Small intestine (tissue), 7 donors: ENCODE data around the gene PARP2. TPM values are rescaled to one million over a fixed set of nuclear protein-coding genes. Genes with fewer than 3 reads are reported as not detected.

Experiments used
- DNase-seq, 2 donors: peaks; one replicate each; pipeline versions ENCODE4 v3.0.0 to v3.0.0-alpha.2; 2013
- FAIRE-seq: peaks from 2 replicates; lab custom pipeline; 2012; peaks lifted over from hg19 to GRCh38; lab: Jason Lieb, UNC
- H3K27ac ChIP-seq, 3 donors: one replicate each; pipeline ENCODE4 v1.5.1; 2013; ENCODE audit warnings: low read length in 2 of 3, mild to moderate bottlenecking in 2 of 3, control low read depth in 1 of 3, inconsistent platforms in 1 of 3, low read depth in 1 of 3, moderate library complexity in 1 of 3
- H3K27me3 ChIP-seq, 3 donors: one replicate each; pipeline ENCODE4 v1.6.1; 2013; ENCODE audit warnings: low read length in 3 of 3, inconsistent platforms in 1 of 3; ENCODE audit not compliant: control insufficient read depth in 3 of 3, insufficient read depth in 3 of 3
- H3K36me3 ChIP-seq, 3 donors: one replicate each; pipeline ENCODE4 v1.6.1; 2013; ENCODE audit warnings: low read length in 3 of 3, inconsistent platforms in 1 of 3, low read depth in 1 of 3, mild to moderate bottlenecking in 1 of 3, moderate library complexity in 1 of 3; ENCODE audit not compliant: control insufficient read depth in 3 of 3, insufficient read depth in 2 of 3
- H3K4me1 ChIP-seq, 3 donors: one replicate each; pipeline ENCODE4 v1.6.1; 2013; ENCODE audit warnings: low read length in 2 of 3, inconsistent platforms in 1 of 3, low read depth in 1 of 3, mild to moderate bottlenecking in 1 of 3, moderate library complexity in 1 of 3; ENCODE audit not compliant: control insufficient read depth in 3 of 3, insufficient read depth in 2 of 3
- H3K4me3 ChIP-seq, 3 donors: one replicate each; pipeline ENCODE4 v1.5.1; 2013; ENCODE audit warnings: low read length in 3 of 3, control low read depth in 1 of 3, inconsistent platforms in 1 of 3, low read depth in 1 of 3, mild to moderate bottlenecking in 1 of 3, moderate library complexity in 1 of 3
- H3K9me3 ChIP-seq, 2 donors: one replicate each; pipeline ENCODE4 v1.6.1; 2013; ENCODE audit warnings: low read depth in 1 of 2, low read length in 1 of 2; ENCODE audit not compliant: control insufficient read depth in 2 of 2, insufficient read depth in 1 of 2
- WGBS, 3 donors: extraction: QIAGEN DNeasy Blood & Tissue Kit; methylation state at CpG; one replicate each; pipeline ENCODE4 v1.1.7; 2013; 5-methylcytosine and 5-hydroxymethylcytosine counted together
- polyA plus RNA-seq, 4 donors: library from polyadenylated mRNA; stranded (reverse) in 3 of 4; unstranded in 1 of 4; fragments of 200-250 nt in 3 of 4; fragments of 120-200 nt in 1 of 4; gene quantifications; one replicate each; pipeline versions ENCODE4 v1.2.1 to v1.2.3, GENCODE V29; 2013
- donor health status: healthy with polysubstance abuse.
- donor health status: control.
- donor health status: control.
- donor health status: Bipolar disorder and iron deficiency.
- donor health status: healthy.

PARP2 gene
- polyA plus RNA-seq, 4 donors, result 9.5 to 26.8 (median 14.2) TPM

DNA sequence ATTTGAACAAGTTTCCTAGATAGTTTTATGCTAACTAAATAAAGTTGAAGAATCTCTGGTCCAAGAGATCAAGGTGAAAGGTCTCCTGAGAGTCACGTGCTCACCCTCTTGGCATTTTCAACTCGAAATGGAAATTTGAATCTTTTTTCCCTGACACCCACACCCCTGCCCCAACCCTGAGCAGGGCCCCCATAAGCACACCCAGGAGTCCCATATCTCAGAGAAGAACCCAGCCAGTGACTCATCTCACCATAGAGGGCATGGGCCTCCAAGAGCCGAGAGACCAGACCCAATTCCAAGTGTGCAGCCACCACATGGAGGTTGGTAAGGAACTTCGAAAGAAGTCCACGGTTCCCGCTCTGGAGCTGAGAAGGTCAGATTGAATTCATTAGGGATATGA is 37.2 kb downstream of the PARP2 start:
- DNase-seq (peak; percentile 29 to 44), FAIRE-seq (no peak)
- Histone ChIP-seq H3K36me3 (peaks cover 38 to 91% (median 58%) of the 10 kb centered on the region in 3 donors), H3K27me3 (no peaks in the 10 kb centered on the region), H3K9me3 (no peaks in the 10 kb centered on the region), H3K4me3 (no peak overlapping the region), H3K27ac (peak overlapping the region; percentile 68 to 81 (median 77)), H3K4me1 (peaks cover 0 to 50% (median 14%) of the 10 kb centered on the region in 3 donors)
- 74 to 89% (median 77%) methylated on average over 6 of the region's 6 CpGs for WGBS, 3 donors

DNA sequence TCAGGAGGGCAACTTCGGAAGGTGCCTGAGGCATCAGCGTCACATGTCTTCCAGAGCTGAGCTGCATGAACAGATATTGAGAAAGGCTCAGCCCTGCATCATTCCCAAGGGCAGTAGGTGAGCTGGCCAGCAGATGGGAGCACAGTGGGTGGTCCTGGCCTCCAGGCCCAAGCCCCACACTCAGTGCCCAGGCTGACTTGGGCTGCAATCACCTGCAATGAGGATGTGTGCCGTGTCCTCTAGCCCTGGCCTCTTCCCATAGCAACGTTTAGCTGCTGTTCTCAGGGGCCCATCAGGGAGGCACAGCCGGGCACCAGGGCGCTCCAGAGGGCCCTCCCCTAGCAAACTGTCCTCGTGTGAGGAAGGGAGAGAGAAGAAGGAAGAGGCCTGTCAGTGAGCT is 37.9 kb downstream of the PARP2 start:
- Histone ChIP-seq H3K4me1 (peaks cover 0 to 45% (median 14%) of the 10 kb centered on the region in 3 donors), H3K27me3 (no peaks in the 10 kb centered on the region), H3K9me3 (no peaks in the 10 kb centered on the region), H3K4me3 (no peak overlapping the region), H3K36me3 (peaks cover 42 to 92% (median 60%) of the 10 kb centered on the region in 3 donors), H3K27ac (peak overlapping the region in 1 of 3 donors; percentile 77)
- FAIRE-seq (no peak), DNase-seq (no peak)
- 87 to 91% (median 88%) methylated on average over 6 to 7 of the region's 7 CpGs for WGBS, 3 donors

DNA sequence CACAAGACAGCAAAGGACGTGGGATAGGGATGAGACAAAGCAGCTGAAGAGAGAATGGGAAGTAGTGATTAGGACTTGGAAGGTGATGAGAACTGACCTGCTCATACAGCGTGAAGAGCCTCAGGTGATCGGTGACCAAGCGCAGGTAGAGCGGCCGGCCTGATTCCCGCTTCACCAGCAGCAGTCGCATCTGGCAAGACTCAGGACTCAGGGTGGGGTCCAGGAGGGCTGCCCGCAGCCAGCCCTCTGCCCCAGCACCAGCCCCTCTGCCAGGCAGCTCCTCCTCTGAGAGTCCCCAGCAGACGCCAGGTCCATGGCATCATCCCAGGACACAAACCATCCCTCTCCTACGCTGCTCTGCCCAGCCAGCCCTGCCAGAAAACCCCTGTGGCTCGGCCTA is 39.1 kb downstream of the PARP2 start:
- no peak for DNase-seq
- no peaks in the 10 kb centered on the region for H3K9me3 ChIP-seq
- H3K27me3 ChIP-seq, result no peaks in the 10 kb centered on the region
- H3K4me3 ChIP-seq, result no peak overlapping the region
- peaks cover 44 to 95% (median 61%) of the 10 kb centered on the region in 3 donors for H3K36me3 ChIP-seq
- no peak for FAIRE-seq
- peaks cover 0 to 33% (median 11%) of the 10 kb centered on the region in 3 donors for H3K4me1 ChIP-seq
- H3K27ac ChIP-seq, result no peak overlapping the region
- 95 to 99% (median 98%) methylated on average over 12 of the region's 12 CpGs for WGBS, 3 donors

DNA sequence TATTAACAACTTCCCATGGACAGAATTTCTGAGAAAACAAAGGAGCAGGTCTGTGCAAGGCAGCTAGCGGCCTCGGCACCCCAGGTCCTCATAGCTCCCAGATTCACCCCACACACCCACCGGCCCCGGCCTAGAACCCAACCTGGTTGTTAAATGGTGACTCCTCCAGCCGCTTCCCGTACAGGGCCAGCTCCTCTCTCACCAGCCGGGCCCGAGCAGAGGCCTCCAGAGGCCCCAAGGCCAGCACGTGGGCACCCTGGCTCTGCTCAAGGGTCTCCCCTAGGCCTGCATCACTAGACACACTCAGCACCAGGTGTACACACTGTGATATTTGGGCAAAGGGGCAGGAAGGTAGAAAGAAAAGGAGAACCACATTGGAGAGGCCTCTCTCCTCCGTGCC is 39.6 kb downstream of the PARP2 start:
- WGBS, 3 donors, result 93 to 98% (median 97%) methylated on average over 10 of the region's 10 CpGs
- peaks cover 41 to 95% (median 60%) of the 10 kb centered on the region in 3 donors for H3K36me3 ChIP-seq
- no peaks in the 10 kb centered on the region for H3K27me3 ChIP-seq
- H3K27ac ChIP-seq, result no peak overlapping the region
- H3K4me1 ChIP-seq, result peaks cover 0 to 28% (median 11%) of the 10 kb centered on the region in 3 donors
- DNase-seq, result no peak
- H3K4me3 ChIP-seq, result no peak overlapping the region
- no peaks in the 10 kb centered on the region for H3K9me3 ChIP-seq
- FAIRE-seq, result no peak

DNA sequence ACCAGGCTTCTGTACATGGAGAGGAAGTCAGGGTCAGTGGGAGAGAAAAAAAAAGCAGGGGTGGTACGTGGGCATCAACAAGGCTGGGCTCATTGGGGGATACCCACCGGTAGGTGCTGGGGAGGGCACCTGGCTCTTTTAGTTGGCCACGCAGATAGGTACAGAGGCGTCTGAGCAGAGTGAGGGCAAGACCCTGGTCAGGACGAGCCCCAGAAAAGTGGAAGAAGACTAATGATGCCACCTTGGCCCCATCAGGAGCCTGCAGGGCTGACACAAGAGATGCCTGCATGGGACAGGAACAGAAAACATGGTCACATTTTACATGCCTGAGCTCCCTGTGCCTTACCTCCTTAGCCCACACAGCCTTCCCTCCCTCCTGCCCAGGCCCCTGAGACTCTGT is 40.2 kb downstream of the PARP2 start:
- FAIRE-seq, result no peak
- Histone ChIP-seq H3K9me3 (no peaks in the 10 kb centered on the region), H3K36me3 (peaks cover 37 to 93% (median 57%) of the 10 kb centered on the region in 3 donors), H3K27me3 (no peaks in the 10 kb centered on the region), H3K4me1 (peaks cover 0 to 24% (median 9%) of the 10 kb centered on the region in 3 donors), H3K27ac (no peak overlapping the region), H3K4me3 (no peak overlapping the region)
- WGBS, 3 donors, result 94 to 100% (median 94%) methylated on average over 5 of the region's 5 CpGs
- DNase-seq, result no peak

DNA sequence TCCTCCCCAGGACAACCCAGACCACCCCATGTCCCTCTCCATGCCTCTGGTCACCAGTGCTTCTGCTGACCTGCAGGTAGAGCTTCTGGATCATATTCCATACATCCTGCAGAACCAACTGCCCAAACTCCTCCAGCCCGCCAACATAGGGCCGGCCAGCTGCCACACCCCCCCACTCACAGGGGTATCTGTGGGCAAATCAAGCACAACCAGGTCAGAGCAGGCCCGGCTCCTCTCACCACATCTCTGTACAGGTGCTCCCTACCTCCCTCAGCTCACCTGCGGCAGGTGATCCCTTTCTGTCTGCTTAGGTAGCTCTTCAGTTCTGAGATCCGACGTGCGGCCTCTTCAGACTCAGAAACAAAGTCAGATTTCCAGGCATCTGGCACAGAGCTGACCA is 40.9 kb downstream of the PARP2 start:
- 90 to 94% (median 91%) methylated on average over 7 of the region's 7 CpGs for WGBS, 3 donors

DNA sequence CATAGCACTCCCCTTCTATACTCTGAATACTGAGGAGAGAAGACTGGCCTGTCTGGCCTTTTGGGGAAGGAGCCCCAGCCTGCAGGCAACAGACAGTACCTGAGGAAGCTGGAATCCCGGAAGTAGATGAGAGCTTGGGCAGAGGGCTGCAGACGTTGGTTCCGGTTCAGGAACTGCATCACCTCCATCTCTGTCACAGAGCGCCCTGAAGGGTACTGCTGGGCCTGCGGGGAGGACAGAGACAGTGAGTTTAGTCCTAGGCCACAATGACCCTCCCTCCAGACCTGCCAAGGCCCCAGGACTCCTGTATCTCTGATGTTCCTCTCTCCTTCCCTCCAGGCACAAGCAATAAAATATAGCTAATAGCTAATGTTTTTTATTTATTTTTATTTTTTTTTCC is 41.5 kb downstream of the PARP2 start:
- Histone ChIP-seq H3K27me3 (no peaks in the 10 kb centered on the region), H3K4me3 (no peak overlapping the region), H3K27ac (no peak overlapping the region), H3K36me3 (peaks cover 32 to 96% (median 56%) of the 10 kb centered on the region in 3 donors), H3K4me1 (peaks cover 0 to 24% (median 9%) of the 10 kb centered on the region in 3 donors), H3K9me3 (no peaks in the 10 kb centered on the region)
- DNase-seq (no peak), FAIRE-seq (no peak)
- 97 to 100% (median 98%) methylated on average over 5 of the region's 5 CpGs for WGBS, 3 donors

More for the DNA sequence above, 40.9 kb downstream of the PARP2 start:
- FAIRE-seq (no peak), DNase-seq (no peak)
- no peak overlapping the region for H3K27ac ChIP-seq
- no peaks in the 10 kb centered on the region for H3K9me3 ChIP-seq
- H3K36me3 ChIP-seq, result peaks cover 32 to 94% (median 53%) of the 10 kb centered on the region in 3 donors
- peaks cover 0 to 24% (median 9%) of the 10 kb centered on the region in 3 donors for H3K4me1 ChIP-seq
- no peaks in the 10 kb centered on the region for H3K27me3 ChIP-seq
- H3K4me3 ChIP-seq, result no peak overlapping the region

DNA sequence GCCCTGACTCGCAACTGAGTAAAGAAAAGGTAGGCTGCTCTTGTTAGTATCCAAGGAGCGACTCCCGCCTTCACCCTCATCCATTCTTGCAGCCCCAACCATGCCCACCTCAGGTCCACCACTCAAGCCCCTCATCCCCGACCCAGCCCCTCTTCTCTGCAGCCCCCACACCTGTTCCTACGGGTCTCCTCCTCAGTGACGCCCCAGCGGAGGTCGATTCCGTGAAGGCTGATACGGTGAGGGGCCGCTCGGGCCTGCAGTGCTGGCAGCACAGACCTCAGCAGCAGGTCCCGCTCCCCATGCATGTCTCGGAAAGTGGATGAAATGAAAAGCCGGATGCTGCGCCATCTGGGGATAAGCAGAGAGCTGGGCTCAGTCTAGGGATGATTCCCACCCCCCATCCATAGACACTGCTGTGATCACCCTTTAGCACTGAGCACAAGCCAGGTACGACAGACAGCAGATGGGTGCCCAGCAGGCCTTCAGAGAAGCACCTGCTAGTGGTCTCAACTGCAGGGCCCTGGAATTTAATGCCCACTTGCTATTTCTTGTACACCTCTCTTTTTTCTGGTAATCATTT is 42.9 kb downstream of the PARP2 start:
- Histone ChIP-seq H3K9me3 (no peaks in the 10 kb centered on the region), H3K27me3 (no peaks in the 10 kb centered on the region), H3K4me1 (peaks cover 0 to 10% (median under 1%) of the 10 kb centered on the region in 3 donors), H3K27ac (no peak overlapping the region), H3K36me3 (peaks cover 38 to 95% (median 59%) of the 10 kb centered on the region in 3 donors), H3K4me3 (no peak overlapping the region)
- FAIRE-seq, result no peak
- DNase-seq, result no peak
- 97 to 98% (median 97%) methylated on average over 17 of the region's 17 CpGs for WGBS, 3 donors
